Fibroblast of the conjunctiva (primary cell): ENCODE data around the gene DCPS.
"Not testable (repeated sequence)": the region's sequence is repeated elsewhere in the genome, so short reads cannot be mapped to it uniquely, and the experiment has no call there.

Experiments used
- DNase-seq: peaks from one replicate; pipeline ENCODE4 v3.0.0-alpha.2; 2010; ENCODE audit warnings: low read depth

The DCPS gene

DNA sequence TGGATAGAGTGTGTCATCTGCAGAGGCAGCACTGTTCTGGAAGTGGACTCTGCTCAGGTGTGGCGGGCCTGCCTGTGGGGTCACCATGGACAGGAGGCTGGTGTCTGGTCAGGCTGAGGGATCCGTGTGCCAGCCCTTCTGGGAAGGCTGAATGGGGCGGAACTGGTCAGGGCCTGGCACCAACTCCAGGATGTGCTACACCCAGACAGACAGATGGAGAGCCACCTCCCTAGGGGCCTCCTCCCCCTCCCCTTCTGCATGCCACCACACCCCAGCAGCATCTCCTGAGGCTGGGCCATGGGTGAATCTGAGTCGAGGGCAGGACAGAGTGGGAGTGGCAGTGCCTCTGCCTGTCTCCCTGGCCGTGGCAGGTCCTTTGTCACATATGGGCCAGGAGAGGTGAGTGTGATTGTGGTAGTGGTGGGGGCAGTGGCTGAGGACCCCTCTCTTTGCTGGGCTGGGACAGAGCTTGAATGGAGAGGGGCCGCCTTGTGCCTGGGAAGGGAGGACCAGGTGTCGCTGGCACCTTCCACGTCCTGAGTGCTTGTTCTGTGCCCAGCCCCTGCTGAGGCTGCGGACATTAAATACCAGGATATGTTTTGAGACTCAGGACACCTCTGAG, 80.7 kb downstream of the DCPS start:
- no peak for DNase-seq

DNA sequence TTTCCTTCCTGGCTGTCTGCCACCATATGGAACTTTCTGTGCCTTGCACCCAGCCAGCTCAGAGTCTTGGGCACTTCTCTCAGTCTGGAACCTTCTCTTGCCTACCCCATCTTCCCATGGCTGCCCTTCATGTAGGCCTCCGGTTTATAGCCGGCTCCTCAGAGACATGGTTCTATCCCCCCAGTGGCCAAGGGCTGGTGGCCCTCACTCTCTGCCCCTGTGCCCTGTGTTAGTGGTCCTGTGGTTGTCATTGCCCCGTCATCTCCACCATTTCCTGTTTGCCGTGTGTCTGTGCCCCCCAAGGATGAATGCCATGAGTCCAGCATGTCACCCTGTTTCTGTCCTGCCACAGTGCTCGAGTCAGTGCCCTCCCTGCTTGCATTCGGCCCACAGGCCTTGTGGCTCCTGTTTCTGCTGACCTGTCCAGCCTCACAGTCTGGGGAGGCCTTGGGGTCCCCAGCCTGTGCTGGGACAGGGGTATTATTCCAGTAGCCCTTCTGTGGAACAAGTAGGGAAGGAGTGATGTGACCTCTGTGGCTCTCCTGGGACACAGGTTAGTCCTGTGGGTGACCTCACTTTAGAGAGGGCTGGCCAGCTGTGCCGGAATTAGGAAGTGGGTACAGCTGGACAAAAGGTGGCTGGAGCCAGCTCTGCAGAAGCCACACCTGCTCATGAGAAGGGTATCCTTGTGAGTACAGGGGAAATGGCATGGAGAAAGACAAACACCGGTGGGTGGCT, 82.3 kb downstream of the DCPS start:
- no peak for DNase-seq

DNA sequence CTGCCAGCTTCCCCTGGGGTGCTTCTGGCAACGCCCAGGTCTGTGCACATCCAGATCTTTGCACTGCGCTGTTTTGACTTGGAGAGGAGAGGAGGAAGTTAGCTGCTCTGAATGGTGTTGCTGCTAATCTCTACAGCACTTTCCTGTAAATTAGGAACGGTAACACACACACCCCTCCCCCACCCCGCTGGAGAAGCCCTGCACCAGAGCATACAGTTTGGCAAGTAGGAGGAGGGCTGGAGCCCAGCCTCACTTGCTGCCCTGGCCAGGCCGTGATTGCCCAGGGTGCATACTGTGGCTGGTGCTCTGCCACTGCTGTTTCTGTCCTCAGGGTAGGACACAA, 82.8 kb downstream of the DCPS start:
- DNase-seq, result not testable (repeated sequence)

DNA sequence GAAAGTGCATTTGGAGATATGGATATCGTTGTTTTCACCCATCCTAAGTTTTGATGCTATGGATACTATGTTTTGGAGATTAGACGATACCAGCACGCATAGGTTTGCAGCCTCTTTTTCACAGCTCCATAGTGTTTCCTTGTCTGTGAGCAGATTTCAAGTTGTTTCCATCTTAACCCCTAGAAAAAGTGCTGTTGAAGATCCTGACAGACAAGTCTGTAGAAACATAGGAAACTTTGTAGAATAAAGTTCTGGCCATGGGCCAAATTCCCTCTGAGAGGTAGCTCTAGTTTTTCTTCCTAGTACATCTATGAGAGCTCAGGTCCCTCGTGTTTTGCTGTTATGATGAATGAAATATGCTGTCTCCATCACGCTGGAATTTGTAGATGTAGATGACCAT, 84.0 kb downstream of the DCPS start:
- DNase-seq, result no peak

DNA sequence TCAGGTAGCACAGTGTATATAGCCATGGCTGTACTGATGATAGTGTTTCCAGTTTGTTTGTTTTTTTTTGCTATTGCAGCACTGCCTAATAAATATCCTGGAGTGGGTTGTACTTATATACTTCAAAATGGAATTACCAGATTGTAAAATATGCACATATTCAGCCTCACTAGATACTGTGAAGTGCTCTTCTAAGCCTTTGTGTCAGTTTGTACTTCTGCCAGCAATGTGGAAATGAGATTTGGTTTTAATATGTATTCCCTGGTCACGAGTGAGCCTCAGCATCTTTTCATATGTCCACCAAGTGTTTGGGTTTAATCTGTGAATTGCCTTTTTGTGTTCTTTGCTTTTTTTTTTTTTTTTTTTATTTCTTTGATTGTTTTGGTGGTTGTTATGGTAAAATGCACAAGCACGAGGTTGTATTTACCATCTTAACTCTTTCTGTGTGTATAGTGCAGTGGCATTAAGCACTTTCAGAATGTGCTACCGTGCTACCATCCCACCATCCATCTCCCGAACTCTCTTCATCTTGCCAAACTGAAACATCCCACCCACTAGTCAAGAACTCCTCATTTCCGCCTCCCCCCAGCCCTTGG, 86.5 kb downstream of the DCPS start:
- no peak for DNase-seq

- no peak for DNase-seq
These were observed 87.6 kb downstream of the DCPS start for GRCh38 chr11:126391286-126391954.

- DNase-seq, result no peak
These were observed 88.2 kb downstream of the DCPS start for GRCh38 chr11:126391970-126392632.

GRCh38 chr11:126392633-126393013, 88.8 kb downstream of the DCPS start:
- no peak for DNase-seq

- no peak for DNase-seq
These were observed 89.3 kb downstream of the DCPS start for GRCh38 chr11:126393143-126393542.

DNA sequence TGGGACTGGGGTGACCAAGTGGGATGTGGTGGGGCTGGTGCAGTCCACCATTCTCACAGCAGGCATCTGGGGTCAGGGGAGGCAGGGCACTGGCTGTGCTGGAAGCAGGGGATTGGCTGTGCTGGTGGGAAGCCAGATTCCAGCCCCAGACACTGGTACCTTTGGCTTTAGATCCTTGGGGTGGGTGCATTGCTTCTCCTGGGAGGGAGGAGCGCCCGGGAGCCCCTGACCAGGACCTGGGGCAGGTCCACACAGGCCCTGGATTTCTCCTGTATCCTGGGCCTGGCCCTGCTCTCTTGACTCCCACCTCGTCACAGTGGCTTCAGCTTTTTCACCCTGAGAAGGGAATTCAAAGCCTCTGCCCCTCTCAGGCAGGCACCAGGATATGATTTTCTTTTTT, 90.2 kb downstream of the DCPS start:
- DNase-seq, result no peak

GRCh38 chr11:126394634-126395072, 90.8 kb downstream of the DCPS start:
- DNase-seq, result not testable (repeated sequence)
